Bone marrow (tissue), 2 donors: ENCODE results near the gene RFTN2.
A peak's percentile ranks its signal among the peaks of the same experiment; 100 is the strongest.
"Not testable (repeated sequence)": the region's sequence is repeated elsewhere in the genome, so short reads cannot be mapped to it uniquely, and the experiment has no call there.

Experiments
- DNase-seq, 2 donors: peaks; one replicate each; lab custom pipeline; 2025; lab: John Stamatoyannopoulos, UW

Gene RFTN2, protein sequence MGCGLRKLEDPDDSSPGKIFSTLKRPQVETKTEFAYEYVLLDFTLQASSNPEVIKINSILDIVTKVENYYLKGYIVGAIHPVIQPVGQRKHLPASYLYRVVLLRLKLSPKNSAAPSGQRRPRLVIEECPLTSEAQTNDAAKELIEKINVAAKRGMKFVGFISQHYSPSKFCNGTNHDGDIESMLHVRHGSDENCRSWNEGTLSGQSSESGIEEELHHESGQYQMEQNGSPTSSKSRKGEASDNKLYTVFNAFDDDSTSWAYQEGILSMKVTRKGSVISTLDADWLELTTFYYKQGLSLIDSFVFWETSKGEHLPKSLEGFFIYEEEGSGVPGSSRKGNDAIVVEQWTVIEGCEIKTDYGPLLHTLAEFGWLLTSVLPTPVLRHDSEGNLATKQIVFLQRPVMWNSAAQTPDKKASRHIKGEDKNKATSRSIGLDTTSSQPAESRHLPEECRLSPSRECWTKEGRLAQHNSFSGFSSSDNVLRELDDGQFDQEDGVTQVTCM

DNA sequence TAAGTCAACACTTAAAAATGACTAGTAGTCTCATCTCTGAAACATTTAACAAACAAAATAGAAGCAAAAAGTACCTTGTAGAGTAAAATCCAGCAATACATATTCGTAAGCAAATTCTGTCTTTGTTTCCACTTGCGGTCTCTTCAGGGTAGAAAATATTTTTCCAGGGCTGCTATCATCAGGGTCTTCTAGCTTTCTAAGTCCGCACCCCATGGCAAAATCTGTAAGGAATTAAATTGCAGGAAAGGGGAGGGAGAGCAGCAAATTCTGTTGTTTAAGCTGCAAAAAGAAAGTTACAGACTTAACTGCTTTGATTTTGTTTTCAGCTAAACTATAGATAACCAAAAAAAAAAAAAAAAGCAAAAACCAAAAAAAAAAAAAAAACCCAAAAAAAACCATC lies at the start of gene RFTN2:
RFTN2 (minus strand) TSS at position 342 of the 400 bp plus-strand sequence; CDS start at position 213, 129 bp downstream.
- no peak for DNase-seq

DNA sequence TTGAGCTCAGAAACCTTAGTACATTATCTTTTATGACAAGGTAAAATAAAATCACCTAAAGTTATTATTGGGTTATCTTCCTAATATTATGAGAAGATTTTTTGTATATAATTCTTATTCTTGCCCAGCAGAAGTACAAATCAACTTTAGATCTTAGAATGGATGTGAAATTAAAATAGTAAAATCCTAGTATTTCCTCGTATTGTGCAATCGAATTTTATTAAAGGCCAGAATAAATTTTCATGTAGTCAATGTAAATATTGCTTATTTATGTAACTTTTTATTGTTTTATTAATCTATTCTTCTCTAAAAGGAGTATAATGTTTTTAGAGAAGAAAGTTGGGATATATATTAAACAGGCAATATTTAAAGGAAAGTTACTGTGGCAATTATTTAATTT lies 42.5 kb upstream of the RFTN2 start:
- no peak for DNase-seq

DNA sequence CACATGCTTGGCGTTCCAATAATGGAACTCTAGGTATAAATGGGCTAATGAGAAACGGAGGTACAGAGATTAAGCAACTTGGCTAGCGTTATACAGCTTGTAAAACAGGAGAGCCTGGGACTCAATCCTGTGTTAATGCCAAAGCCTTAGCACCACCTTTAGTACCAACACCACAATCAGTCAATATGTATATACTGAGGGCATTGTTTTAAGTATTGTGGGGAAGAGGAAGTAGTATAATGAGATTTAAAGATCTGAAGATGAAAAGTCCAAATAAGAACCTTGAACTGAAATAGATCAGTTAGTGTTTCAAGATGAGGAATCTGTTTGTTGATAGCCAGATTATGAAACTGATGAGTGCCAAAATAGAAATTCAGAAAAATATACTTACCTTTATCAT lies 37.9 kb upstream of the RFTN2 start:
- no peak for DNase-seq

DNA sequence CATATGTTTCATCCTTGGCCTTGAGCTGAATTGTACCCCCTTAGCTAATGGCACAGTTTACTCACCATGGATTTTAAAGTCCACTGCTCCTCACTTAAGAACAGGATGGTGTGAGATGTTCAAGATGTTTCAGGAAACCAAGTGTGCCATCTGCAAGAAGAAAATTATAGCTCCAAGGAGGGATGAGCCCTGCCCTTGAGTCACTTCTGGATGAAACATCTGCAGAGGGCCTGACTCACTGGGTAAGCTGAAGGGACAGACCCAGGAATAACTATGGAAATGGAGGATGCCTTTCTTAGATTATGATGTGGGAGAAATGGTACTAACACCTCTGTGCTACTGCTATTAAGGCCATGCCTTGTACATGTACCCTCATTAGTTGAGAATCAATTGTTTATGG lies 36.2 kb upstream of the RFTN2 start:
- DNase-seq = no peak

DNA sequence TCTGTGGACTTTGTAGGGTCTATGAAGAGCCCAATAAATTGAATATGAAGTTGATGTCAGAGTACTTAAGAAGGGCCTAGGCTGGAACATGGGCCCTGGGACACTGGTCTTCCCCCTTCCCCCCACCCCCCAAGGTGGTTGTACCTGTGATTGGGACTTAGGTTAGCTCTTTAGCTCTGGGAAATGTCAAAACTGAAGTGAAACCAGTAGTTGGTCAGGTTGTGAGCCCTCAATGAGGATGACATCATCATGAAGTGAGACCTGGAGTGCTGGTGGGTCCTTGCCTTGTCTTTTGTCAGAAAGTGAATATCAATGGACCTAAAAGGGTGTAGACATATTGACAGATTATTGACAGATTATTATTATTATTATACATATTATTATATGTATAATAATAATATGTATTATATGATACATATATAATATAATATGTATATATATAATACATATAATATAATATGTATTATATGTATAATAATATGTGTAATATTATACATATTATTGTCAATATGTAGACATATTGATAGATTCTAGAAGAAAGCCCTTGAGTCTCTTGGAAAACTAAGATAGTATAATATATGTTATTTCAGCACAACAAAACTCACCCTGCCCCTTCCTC lies 35.1 kb upstream of the RFTN2 start:
- no peak for DNase-seq

DNA sequence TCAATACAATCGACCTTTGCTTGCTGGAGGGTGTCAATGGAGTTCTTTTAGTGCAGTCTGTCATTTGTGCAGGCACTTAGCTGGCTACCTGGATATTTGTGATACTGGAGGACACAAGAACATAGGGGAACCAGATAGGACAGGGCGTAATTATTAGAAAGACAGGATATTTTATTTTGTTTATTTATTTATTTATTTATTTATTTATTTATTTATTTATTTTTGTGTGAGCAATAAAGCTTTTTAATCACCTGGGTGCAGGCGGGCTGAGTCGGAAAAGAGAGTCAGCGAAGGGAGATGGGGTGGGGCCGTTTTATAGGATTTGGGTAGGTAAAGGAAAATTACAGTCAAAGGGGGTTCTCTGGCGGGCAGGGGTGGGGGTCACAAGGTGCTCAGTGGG lies 33.8 kb upstream of the RFTN2 start:
- not testable (repeated sequence) for DNase-seq

DNA sequence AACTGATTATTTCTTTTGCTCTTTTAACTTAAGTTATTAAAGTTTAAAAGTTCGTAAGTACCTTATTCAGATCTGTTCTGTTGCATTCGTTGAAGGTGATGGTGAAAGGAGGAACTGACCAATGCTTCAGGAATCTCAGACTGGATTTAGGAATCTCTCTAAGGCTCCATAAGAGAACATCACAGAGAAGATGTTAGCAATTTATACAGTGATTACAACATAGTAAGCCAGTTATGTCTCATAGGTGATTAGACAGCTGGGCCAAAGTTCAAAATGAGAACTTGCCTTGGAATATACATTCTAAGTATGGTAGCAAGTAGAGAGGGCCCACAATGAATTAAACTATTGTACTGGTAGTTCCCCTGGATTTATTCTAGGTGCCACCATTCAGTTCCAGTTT lies 32.9 kb upstream of the RFTN2 start:
- no peak for DNase-seq

DNA sequence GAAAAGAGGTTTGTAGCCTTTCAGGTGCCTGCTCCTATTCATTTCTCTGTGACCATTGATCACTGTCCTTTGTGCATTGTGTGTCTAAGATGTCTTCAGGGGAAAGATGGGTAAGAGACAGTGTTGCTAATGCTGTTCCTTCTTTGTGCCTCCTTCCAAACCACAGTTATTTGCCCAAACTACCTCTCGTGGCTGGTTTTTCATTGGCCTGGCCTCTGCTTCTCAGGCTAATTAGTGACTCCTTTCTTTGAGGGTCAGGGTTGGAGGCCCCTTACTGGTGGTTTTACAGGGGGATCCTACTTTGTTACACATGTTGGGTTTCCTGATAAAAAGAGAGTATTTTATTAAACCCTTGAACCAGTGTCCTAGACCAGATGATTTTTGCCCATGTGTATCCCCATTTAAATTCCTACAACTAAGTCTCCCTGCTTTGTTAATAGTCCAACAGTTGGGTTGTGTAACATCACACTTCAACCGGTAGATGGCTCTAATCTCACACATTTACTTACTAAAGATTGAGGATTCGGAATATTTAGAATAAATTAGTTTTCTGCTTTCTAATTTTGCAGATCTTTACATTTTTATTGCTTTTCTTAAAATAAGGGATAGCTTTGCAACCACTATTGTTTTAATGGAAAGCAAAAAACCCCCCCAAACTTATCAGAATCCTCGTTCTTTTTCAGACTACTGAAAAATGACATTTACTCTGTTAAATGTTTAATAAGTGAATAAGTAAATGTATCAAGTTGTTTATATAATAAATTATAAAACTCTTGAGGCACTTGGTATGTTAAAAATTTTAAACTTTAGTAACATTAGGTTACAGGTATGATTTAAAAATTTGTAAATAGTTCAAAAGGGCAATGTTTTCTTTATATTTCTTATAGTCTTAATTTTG lies 32.2 kb upstream of the RFTN2 start:
- peak in 1 of 2 donors; percentile 11 for DNase-seq

DNA sequence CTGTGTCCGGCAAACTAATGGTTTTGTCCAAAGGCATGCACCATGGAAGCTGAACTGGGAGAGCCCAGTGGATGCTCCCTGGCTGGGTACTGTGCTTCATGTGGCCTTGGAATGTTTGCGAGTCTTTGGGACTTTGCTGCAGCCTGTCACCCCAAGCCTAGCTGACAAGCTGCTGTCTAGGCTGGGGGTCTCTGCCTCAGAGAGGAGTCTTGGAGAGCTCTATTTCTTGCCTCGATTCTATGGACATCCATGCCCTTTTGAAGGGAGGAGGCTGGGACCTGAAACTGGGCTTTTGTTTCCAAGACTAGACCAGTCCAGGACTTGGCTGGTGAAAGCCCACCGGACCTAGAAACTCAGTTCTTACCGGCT lies 31.4 kb upstream of the RFTN2 start:
- no peak for DNase-seq

DNA sequence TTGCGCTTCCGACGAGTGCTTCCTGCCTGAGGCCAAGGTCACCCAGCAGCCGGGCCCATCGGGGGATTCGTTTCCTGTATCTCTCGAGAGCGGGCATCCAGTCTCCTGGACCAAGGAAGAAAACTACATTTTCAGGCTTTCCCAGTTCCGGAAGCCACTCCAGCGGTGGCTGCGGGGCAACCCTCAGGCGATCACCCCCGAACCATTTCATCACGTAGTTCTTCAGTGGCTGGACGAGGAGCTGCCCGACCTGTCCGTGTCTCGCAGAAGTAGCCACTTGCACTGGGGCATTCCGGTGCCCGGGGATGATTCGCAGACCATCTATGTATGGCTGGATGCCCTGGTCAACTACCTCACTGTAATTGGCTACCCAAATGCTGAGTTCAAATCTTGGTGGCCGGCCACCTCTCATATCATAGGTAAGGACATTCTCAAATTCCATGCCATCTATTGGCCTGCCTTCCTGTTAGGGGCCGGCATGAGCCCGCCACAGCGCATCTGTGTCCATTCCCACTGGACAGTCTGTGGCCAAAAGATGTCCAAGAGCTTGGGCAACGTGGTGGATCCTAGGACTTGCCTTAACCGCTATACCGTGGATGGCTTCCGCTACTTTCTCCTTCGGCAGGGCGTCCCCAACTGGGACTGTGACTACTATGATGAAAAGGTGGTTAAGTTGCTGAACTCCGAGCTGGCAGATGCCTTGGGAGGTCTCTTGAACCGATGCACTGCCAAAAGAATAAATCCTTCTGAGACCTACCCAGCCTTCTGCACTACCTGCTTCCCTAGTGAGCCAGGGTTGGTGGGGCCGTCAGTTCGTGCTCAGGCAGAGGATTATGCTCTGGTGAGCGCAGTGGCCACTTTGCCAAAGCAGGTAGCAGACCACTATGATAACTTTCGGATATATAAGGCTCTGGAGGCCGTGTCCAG lies 30.8 kb upstream of the RFTN2 start:
- DNase-seq = no peak

DNA sequence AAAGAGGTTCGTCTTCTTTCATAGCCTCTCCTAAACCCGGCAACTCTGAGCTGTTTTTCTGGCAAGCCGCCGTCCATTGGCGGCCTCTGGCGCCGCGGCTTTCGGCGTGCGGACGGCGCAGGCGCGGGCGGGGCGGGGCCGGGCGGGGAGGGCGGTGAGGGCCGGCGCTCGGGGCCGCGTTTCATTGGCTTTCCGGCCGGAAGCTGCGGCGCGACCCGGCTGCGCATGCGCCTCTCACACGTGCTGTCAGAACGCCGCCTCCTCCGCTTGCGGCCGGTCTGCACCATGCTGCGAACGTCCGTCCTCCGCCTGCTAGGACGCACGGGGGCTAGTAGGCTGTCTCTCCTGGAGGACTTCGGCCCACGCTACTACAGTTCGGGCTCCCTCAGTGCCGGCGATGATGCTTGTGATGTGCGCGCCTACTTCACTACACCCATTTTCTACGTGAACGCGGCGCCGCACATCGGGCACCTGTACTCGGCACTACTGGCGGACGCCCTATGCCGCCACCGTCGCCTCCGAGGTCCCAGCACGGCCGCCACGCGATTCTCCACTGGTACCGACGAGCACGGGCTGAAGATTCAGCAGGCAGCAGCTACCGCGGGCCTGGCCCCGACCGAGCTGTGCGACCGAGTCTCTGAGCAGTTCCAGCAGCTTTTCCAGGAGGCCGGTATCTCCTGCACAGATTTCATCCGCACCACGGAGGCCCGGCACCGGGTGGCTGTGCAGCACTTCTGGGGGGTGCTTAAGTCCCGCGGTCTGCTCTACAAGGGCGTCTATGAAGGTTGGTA lies 29.9 kb upstream of the RFTN2 start, which contains the start of gene MARS2:
MARS2 (plus strand) TSS at position 249 of the 791 bp plus-strand sequence; CDS start at position 286, 37 bp downstream.
- DNase-seq = peak; percentile 76 to 84

DNA sequence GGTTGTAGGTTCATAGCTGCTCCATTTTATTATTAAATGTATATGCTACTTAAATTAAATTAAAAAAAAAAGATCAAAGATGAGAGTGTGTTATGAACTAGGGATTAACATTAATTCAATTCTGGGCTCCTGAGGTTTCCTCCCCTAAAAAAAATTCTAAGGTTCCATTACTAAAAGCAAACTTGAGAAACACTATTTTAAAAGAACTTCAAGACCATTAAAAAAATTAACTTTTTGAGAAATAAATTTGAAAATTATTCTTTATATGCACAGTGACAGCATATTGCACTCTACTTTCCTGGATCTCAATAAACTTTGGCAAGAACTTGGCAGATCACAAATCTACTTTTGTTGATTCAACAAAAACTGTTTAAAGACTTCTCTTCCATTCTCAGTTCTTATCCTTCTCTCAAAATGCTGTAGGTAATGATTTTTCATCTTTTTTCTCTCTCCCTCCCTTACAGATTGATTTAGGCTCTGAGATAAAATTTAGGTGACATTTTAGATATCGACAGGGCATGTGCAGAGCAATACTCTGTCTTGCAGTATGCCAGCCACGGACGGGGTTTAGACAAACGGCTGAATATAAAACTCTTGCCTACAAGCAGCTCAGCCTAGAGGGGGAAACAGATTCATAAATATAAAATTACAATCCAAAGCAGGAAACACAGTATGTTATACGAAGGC lies 29.2 kb upstream of the RFTN2 start:
- no peak for DNase-seq

DNA sequence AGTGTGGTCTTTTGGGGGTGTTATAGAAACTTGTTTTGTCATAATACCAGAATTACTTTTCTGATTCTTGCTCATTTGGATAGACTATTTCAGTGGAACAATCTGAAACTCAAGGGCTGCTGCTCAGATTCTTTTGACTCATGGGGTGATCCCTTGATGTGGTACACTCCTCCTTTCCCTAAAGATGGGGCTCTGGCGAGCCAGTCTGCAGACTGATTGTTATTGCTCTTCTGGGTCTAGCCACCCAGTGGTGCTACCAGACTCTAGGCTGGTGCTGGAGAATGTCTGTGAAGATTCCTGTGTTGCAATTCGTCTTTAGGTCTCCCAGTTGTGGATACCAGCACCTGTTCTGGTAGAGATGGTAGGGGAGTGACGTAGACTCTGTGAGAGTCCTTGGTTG lies 25.6 kb upstream of the RFTN2 start:
- no peak for DNase-seq

DNA sequence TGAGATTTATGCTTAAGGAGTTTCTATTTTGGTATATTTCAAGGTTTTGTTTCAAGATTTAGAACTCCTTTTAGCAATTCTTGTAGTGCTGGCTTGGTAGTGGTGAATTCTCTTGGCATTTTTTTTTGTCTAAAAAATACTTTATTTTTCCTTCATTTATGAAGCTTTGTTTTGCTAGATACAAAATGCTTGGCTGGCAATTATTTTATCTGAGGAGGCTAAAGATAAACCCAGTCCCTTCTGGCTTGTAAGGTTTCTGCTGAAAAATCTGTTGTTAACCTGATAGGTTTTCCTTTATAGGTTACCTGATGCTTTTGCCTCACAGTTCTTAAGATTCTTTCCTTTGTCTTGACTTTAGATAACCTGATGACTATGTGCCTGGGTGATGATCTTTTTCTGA lies 24.3 kb upstream of the RFTN2 start:
- not testable (repeated sequence) for DNase-seq

DNA sequence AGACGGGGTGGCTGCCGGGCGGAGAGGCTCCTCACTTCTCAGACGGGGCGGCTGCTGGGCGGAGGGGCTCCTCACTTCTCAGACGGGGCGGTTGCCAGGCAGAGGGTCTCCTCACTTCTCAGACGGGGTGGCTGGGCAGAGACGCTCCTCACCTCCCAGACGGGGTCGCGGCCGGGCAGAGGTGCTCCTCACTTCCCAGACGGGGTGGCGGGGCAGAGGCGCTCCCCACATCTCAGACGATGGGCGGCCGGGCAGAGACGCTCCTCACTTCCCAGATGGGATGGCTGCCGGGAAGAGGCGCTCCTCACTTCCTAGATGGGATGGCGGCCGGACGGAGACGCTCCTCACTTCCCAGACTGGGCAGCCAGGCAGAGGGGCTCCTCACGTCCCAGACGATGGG lies 21.2 kb upstream of the RFTN2 start:
- not testable (repeated sequence) for DNase-seq

DNA sequence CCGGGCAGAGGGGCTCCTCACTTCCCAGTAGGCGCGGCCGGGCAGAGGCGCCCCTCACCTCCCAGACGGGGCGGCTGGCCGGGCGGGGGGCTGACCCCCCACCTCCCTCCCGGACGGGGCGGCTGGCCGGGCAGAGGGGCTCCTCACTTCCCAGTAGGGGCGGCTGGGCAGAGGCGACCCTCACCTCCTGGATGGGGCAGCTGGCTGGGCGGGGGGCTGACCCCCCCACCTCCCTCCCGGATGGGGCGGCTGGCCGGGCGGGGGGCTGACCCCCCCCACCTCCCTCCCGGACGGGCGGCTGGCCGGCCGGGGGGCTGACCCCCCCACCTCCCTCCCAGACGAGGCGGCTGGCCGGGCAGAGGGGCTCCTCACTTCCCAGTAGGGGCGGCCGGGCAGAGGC lies 20.6 kb upstream of the RFTN2 start:
- not testable (repeated sequence) for DNase-seq

DNA sequence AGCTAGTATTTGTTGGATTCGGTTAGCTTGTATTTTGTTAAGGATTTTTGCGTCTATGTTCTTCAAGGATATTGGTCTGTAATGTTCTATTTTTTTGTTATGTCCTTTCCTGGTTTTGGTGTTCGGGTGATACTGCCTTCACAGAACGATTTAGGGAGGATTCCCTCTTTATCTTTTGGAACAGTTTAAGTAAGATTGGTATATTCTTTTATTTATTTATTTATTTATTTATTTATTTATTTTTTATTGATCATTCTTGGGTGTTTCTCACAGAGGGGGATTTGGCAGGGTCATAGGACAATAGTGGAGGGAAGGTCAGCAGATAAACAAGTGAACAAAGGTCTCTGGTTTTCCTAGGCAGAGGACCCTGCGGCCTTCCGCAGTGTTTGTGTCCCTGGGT lies 19.8 kb upstream of the RFTN2 start:
- not testable (repeated sequence) for DNase-seq

DNA sequence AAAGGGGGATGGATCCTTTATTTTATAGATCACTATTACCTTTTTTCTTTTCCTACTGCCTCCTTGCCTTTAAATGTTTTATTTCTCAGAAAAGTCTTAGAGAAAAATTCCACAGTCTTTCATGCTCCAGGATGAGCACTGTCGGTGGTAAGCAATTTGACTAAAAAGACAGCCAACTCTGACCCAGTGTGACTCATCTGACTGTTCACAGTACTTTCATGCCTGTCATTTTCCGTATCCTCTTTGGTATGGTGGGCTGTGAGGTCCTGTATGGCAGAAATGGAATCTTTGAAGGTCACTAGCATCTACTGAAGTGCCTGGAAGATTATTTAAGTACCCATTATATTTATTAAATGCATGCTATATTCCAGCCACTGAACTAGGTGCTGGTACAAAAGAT lies 2.1 kb upstream of the RFTN2 start:
- DNase-seq = no peak

DNA sequence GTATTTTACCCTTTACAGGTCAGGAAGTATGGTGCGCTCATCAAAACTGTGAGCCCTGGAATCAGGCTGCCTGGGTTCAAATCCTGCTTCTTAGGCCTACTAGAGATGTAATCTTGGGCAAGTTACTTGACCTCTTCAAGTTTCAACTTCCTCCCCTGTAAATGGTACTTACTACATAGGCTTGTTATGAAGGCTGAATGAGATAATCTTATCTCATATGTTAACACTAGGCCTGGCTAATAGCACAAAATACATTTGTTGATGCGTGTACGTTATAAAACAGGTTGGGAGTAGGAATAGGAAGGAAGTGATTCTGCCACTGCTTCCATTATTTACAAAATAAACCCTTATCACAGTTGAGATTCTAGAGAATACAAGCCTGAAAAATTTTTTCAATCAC lies 1.7 kb upstream of the RFTN2 start:
- no peak for DNase-seq

DNA sequence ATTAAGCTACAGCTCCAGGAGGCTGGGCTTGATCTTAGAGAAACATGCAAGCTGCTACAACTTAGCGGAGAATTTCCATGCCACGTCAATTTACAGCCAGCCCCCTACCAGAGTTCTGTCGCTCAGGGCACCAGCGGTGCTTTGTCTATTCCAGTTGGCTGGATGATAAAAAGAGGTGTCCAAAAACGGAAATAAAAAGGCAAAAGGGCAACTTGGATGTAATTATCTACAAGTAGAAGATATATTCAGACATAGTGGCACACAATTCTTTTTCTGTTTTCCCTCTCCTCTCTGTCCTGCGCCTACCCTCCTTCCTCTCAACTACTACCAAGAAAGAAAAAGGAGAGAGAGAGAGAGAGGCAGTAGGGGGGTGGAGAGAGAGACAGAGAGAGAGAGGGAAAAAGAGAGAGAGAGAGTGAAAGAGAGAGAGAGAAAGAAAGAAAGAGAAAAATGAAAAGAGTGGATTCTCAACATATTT lies 363 bp upstream of the RFTN2 start:
- DNase-seq = no peak
